ENCODE results near the gene UBL7. TPM values are rescaled to one million over a fixed set of nuclear protein-coding genes. Genes with fewer than 3 reads are reported as not detected.

Gene UBL7
- total and polyA plus RNA-seq, 8 donors, result 32.7 to 68.3 (median 60.1) TPM

DNA sequence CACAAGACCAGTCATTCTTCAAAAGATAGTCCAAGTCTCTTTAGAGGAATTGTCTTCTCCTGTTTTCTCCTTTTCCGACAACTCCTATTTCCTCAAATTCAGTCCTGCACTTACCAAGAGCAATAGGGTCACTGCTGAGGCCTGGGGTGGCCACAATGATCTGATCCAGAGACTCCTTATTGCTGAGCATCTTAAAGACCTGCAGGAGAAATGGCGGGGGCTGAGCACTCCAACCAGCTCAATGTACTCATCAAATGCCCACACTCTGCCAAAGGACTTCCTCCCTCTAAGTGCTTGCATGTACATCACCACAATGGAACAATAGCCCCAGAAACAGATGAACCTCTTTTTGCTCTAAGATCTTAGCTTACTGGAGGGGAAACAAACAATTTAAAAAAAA is 9.6 kb downstream of the UBL7 start:
- peaks cover 0 to 98% of the 10 kb centered on the region in 2 donors for H3K36me3 ChIP-seq
- DNase-seq, result no peak
- intact Hi-C loops (cut with DNase I), result no loop called here

DNA sequence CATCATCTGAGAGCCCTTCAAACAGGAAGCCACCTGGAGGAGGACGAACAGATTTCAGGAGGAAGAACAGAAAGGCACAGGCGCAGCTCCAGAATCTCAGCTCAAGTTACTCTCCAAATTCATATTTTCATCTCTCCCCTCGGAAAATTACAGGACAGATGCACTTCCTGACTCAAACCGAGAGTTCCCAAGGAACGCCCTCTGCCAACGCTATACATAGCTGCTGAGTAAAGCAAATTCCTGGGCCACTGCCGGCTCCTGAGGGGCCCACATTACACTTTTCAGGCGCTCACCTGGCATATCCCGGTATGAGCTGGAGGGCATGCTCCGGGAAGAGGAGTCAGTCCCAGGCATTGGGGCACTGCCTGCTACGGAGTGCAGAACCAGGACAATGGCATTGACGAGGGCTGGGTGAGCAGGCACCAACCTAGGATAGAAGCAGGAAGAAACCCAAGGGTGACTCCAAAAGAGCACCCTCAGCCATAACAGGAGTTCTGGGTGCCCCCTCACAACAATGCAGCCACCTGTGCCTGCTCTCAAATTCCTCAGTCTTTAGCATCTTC is 11.2 kb downstream of the UBL7 start:
- Histone ChIP-seq H3K27me3 (no peaks in the 10 kb centered on the region), H3K27ac (no peak overlapping the region), H3K4me3 (no peak overlapping the region), H3K9me3 (no peaks in the 10 kb centered on the region), H3K36me3 (peaks cover 0 to 98% of the 10 kb centered on the region in 2 donors), H3K4me1 (no peaks in the 10 kb centered on the region)
- DNase-seq (no peak), ATAC-seq (no peak)
- intact Hi-C loops (cut with DNase I), result no loop called here
- TF ChIP-seq, protein P1, sequence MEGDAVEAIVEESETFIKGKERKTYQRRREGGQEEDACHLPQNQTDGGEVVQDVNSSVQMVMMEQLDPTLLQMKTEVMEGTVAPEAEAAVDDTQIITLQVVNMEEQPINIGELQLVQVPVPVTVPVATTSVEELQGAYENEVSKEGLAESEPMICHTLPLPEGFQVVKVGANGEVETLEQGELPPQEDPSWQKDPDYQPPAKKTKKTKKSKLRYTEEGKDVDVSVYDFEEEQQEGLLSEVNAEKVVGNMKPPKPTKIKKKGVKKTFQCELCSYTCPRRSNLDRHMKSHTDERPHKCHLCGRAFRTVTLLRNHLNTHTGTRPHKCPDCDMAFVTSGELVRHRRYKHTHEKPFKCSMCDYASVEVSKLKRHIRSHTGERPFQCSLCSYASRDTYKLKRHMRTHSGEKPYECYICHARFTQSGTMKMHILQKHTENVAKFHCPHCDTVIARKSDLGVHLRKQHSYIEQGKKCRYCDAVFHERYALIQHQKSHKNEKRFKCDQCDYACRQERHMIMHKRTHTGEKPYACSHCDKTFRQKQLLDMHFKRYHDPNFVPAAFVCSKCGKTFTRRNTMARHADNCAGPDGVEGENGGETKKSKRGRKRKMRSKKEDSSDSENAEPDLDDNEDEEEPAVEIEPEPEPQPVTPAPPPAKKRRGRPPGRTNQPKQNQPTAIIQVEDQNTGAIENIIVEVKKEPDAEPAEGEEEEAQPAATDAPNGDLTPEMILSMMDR (IDR thresholded peaks at IDR 0.05), result no peak

More for the DNA sequence above, 9.6 kb downstream of the UBL7 start:
- H3K4me1 ChIP-seq, result no peaks in the 10 kb centered on the region
- ATAC-seq, result no peak
- no peaks in the 10 kb centered on the region for H3K27me3 ChIP-seq
- TF ChIP-seq, protein P1 (IDR thresholded peaks at IDR 0.05), result no peak
- H3K4me3 ChIP-seq, result no peak overlapping the region
- no peak overlapping the region for H3K27ac ChIP-seq
- H3K9me3 ChIP-seq, result no peaks in the 10 kb centered on the region

DNA sequence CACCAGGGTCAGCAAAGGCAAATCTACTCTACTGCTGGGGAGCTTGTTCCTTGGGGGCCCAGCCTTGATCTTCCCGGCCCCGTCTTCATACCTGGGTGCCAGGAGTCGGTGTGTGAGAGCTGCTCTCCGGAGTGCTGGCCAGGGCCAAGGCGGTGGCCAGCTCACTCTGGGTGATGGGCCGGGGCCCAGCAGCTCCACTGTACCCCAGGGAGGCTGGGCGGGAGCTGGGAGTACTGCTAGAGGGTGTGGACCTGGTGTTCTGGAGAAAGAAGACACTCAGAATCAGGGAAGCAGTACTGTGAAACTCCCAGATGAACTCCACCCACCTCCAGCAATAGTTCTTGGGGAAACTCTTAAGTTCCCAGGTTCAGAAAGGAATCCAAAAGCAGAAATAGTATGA is 11.9 kb downstream of the UBL7 start:
- TF ChIP-seq, protein P1 (IDR thresholded peaks at IDR 0.05), result no peak
- H3K27me3 ChIP-seq, result no peaks in the 10 kb centered on the region
- no peaks in the 10 kb centered on the region for H3K4me1 ChIP-seq
- intact Hi-C loops (cut with DNase I), result no loop called here
- H3K9me3 ChIP-seq, result no peaks in the 10 kb centered on the region
- no peak for DNase-seq
- H3K36me3 ChIP-seq, result peaks cover 0 to 96% of the 10 kb centered on the region in 2 donors
- H3K4me3 ChIP-seq, result no peak overlapping the region
- H3K27ac ChIP-seq, result no peak overlapping the region
- ATAC-seq, result no peak

DNA sequence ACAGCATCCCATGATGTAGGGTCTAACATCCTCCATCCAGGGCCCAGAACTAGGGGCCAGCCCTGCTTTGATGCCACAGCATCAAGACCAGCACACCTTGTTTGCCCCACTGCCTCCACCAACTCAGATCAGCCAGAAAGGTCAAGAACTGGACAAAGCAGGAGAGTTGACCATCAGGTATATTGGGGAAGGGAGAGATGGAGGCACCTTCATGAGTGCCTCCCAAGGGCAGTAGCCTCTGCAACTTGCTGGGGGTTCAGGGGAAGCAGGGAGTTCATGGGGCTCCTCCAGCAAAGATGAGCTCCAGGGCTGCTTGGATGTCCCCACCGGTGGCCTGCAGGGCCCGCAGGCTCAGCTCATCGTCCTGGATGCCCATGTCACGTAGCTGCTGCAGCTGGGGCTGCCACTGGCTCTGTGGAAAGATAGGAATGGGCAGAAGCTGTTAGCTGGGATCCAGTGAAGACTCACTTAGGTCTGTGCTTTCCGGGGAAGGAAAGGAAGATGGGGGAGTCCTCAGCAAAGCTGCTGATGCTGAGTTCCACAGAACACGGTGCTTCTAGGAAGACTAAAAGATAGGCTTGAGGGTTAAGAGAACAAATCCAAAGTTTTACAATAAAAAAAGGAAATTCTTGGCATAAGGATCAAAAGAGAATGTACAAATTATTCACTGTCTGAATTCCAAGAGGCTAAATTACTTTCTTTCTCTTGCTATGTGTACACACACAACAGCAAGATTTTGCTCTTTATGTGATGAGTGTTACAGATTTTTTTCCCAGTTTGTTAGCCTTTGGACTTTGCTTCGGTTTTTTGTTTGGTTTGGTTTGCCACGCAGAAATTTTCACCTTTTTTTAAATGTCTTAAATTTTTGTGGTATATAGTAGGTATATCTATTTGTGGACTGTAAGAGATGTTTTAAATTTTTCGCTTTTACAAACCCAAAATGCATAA is 14.9 kb downstream of the UBL7 start:
- intact Hi-C loops (cut with DNase I), result no loop called here
- Histone ChIP-seq H3K36me3 (peaks cover 0 to 68% of the 10 kb centered on the region in 2 donors), H3K27ac (no peak overlapping the region), H3K4me3 (no peak overlapping the region), H3K9me3 (no peaks in the 10 kb centered on the region), H3K27me3 (no peaks in the 10 kb centered on the region), H3K4me1 (no peaks in the 10 kb centered on the region)
- ATAC-seq (no peak), DNase-seq (no peak)
- TF ChIP-seq, protein P1 (IDR thresholded peaks at IDR 0.05), result no peak
